Measurements from ENCODE around the gene BANK1.

The BANK1 gene

DNA sequence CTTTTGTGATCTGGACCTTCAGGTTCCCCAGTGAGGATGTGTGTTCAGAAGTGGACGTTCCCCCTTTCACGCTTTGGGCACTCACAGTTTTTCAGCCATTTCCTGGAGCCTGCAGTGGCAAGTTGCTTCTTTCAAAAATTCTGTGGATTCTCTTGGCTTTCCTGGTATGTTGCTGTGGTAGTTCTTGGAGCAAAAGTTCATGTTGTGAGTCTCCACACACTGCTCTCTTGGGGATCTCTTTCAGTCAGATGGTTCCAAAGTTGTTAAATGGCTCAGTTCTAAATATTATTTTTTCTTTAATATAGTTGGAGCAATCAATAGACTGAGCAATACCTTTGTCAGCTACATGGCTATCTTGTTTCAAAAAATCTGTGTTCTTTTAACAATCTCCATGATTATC lies 28.5 kb upstream of the BANK1 start:
- H3K4me1 ChIP-seq (ENCODE audit: low read depth, poor library complexity, severe bottlenecking) = no peaks in the 10 kb centered on the region
- no peak overlapping the region for H2AFZ ChIP-seq (ENCODE audit: low read depth)
- H3K27me3 ChIP-seq (ENCODE audit: insufficient read depth, low read depth) = no peaks in the 10 kb centered on the region
- no peaks in the 10 kb centered on the region for H4K20me1 ChIP-seq (ENCODE audit: insufficient read depth)
- H3K36me3 ChIP-seq (ENCODE audit: insufficient read depth) = no peaks in the 10 kb centered on the region
- H3K79me2 ChIP-seq (ENCODE audit: insufficient read depth, low read depth) = no peaks in the 10 kb centered on the region
- TF ChIP-seq, protein P1, sequence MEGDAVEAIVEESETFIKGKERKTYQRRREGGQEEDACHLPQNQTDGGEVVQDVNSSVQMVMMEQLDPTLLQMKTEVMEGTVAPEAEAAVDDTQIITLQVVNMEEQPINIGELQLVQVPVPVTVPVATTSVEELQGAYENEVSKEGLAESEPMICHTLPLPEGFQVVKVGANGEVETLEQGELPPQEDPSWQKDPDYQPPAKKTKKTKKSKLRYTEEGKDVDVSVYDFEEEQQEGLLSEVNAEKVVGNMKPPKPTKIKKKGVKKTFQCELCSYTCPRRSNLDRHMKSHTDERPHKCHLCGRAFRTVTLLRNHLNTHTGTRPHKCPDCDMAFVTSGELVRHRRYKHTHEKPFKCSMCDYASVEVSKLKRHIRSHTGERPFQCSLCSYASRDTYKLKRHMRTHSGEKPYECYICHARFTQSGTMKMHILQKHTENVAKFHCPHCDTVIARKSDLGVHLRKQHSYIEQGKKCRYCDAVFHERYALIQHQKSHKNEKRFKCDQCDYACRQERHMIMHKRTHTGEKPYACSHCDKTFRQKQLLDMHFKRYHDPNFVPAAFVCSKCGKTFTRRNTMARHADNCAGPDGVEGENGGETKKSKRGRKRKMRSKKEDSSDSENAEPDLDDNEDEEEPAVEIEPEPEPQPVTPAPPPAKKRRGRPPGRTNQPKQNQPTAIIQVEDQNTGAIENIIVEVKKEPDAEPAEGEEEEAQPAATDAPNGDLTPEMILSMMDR (conservative IDR thresholded peaks at IDR 0.05; ENCODE audit: low read depth, low read length) = no peak
- H3K9ac ChIP-seq = no peak overlapping the region
- no peak overlapping the region for H3K4me2 ChIP-seq
- no peak overlapping the region for H3K4me3 ChIP-seq (IDR thresholded peaks at IDR 0.05; ENCODE audit: insufficient read depth, low read depth, low read length)
- no peak overlapping the region for H3K27ac ChIP-seq

DNA sequence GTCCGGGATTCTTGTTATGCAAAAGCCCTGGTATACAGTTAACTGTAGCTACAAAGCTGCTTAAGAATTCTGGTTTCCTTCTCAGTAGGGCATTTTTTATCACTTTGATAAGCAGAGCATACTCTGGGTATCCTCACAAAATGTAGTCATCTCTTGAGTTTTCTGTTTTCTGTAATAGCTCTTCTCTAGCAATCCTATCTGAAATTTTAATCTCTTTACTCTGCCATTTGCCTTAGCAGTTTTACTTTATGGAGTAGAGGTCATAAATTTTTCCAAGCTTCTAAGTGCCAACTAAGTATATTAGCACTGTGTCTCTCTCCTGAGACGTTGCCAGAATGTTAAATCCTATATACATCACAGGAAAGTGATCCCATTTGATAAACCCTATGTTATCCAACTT lies 28.0 kb upstream of the BANK1 start:
- Histone ChIP-seq H4K20me1 (ENCODE audit: insufficient read depth) (no peaks in the 10 kb centered on the region), H2AFZ (ENCODE audit: low read depth) (no peak overlapping the region), H3K4me3 (IDR thresholded peaks at IDR 0.05; ENCODE audit: insufficient read depth, low read depth, low read length) (no peak overlapping the region), H3K27me3 (ENCODE audit: insufficient read depth, low read depth) (no peaks in the 10 kb centered on the region), H3K27ac (no peak overlapping the region), H3K4me1 (ENCODE audit: low read depth, poor library complexity, severe bottlenecking) (no peaks in the 10 kb centered on the region), H3K4me2 (no peak overlapping the region), H3K9ac (no peak overlapping the region), H3K79me2 (ENCODE audit: insufficient read depth, low read depth) (no peaks in the 10 kb centered on the region), H3K36me3 (ENCODE audit: insufficient read depth) (no peaks in the 10 kb centered on the region)
- TF ChIP-seq, protein P1 (conservative IDR thresholded peaks at IDR 0.05; ENCODE audit: low read depth, low read length) = no peak

DNA sequence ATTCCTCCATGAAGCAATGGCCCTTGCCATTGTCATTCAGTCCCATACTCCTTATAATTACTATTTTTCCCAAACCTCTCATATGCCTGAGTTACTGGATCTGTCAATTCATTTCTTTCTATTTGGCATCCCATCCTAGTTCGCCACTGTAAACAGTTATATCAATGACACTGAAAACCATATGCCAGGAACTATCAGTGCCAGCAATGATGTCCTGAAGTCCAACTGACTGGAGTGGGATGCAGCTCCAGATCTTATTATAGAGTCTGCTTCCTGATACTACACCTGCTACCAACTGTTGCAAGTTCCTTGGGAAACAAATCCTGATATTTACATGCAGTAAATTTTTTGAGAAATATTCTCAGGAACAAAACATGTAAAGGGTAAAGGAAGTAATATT lies 27.0 kb upstream of the BANK1 start:
- Histone ChIP-seq H2AFZ (ENCODE audit: low read depth) (no peak overlapping the region), H3K27ac (no peak overlapping the region), H3K27me3 (ENCODE audit: insufficient read depth, low read depth) (no peaks in the 10 kb centered on the region), H3K4me1 (ENCODE audit: low read depth, poor library complexity, severe bottlenecking) (no peaks in the 10 kb centered on the region), H3K4me2 (no peak overlapping the region), H3K79me2 (ENCODE audit: insufficient read depth, low read depth) (no peaks in the 10 kb centered on the region), H3K4me3 (IDR thresholded peaks at IDR 0.05; ENCODE audit: insufficient read depth, low read depth, low read length) (no peak overlapping the region), H3K36me3 (ENCODE audit: insufficient read depth) (no peaks in the 10 kb centered on the region), H3K9ac (no peak overlapping the region), H4K20me1 (ENCODE audit: insufficient read depth) (no peaks in the 10 kb centered on the region)
- TF ChIP-seq, protein P1 (conservative IDR thresholded peaks at IDR 0.05; ENCODE audit: low read depth, low read length) = no peak

DNA sequence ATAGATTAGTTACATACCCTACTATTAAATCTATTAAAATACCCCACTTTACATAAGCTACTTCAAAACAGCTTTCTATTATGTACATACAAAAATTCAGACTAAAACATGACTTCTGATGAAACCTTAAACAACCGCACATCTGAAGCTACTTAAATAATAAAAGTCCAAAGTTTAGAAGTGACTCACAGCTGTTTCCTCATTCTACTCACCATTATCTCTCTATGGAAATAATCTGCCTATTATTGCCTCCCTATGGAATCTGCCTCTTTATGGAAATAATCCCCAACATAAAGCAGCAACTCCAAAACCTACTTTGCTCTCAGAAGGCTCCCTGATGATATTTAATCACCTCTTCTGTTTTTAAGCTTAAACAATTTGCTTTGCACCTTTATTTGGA lies 15.7 kb upstream of the BANK1 start:
- H3K4me1 ChIP-seq (ENCODE audit: low read depth, poor library complexity, severe bottlenecking) = no peaks in the 10 kb centered on the region
- no peak overlapping the region for H3K4me3 ChIP-seq (IDR thresholded peaks at IDR 0.05; ENCODE audit: insufficient read depth, low read depth, low read length)
- H3K9ac ChIP-seq = no peak overlapping the region
- TF ChIP-seq, protein P1 (conservative IDR thresholded peaks at IDR 0.05; ENCODE audit: low read depth, low read length) = no peak
- no peaks in the 10 kb centered on the region for H4K20me1 ChIP-seq (ENCODE audit: insufficient read depth)
- H3K36me3 ChIP-seq (ENCODE audit: insufficient read depth) = no peaks in the 10 kb centered on the region
- no peak overlapping the region for H3K27ac ChIP-seq
- no peaks in the 10 kb centered on the region for H3K79me2 ChIP-seq (ENCODE audit: insufficient read depth, low read depth)
- no peak overlapping the region for H3K4me2 ChIP-seq
- H3K27me3 ChIP-seq (ENCODE audit: insufficient read depth, low read depth) = no peaks in the 10 kb centered on the region
- H2AFZ ChIP-seq (ENCODE audit: low read depth) = no peak overlapping the region

DNA sequence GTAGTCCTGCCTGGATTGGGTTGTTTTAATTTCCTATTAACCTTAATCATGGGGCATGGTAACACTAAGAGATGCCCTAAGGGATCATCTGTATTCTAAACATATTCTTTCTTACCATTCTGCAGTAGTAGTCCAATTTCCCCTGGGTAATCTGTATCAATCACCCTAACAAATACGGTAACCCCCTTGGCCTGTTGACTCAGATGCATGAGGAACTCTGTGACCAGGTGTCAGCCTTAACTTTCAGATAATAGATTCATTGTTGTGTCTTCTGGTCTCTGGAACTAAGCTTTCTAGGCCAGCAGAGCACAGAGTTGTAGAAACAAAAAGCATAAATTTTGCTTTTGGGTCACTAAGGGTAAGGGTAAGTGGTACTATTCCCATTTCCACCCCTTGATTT lies 13.1 kb upstream of the BANK1 start:
- H4K20me1 ChIP-seq (ENCODE audit: insufficient read depth) = no peaks in the 10 kb centered on the region
- no peaks in the 10 kb centered on the region for H3K27me3 ChIP-seq (ENCODE audit: insufficient read depth, low read depth)
- no peak overlapping the region for H3K4me2 ChIP-seq
- no peak overlapping the region for H3K27ac ChIP-seq
- no peak overlapping the region for H3K9ac ChIP-seq
- no peaks in the 10 kb centered on the region for H3K79me2 ChIP-seq (ENCODE audit: insufficient read depth, low read depth)
- H3K4me1 ChIP-seq (ENCODE audit: low read depth, poor library complexity, severe bottlenecking) = no peaks in the 10 kb centered on the region
- no peak overlapping the region for H3K4me3 ChIP-seq (IDR thresholded peaks at IDR 0.05; ENCODE audit: insufficient read depth, low read depth, low read length)
- no peaks in the 10 kb centered on the region for H3K36me3 ChIP-seq (ENCODE audit: insufficient read depth)
- TF ChIP-seq, protein P1 (conservative IDR thresholded peaks at IDR 0.05; ENCODE audit: low read depth, low read length) = no peak
- no peak overlapping the region for H2AFZ ChIP-seq (ENCODE audit: low read depth)
